GM18873 (cell line): ENCODE data around the gene RAE1.

ENCODE experiments used
- ATAC-seq: cut with Tn5 transposase; IDR thresholded peaks from one replicate; pipeline ENCODE4 v1.9.1; 2021; ENCODE audit warnings: mild to moderate bottlenecking, moderate library complexity, moderate number of reproducible peaks; ENCODE audit not compliant: unreplicated experiment, low FRiP score

RAE1 gene

DNA sequence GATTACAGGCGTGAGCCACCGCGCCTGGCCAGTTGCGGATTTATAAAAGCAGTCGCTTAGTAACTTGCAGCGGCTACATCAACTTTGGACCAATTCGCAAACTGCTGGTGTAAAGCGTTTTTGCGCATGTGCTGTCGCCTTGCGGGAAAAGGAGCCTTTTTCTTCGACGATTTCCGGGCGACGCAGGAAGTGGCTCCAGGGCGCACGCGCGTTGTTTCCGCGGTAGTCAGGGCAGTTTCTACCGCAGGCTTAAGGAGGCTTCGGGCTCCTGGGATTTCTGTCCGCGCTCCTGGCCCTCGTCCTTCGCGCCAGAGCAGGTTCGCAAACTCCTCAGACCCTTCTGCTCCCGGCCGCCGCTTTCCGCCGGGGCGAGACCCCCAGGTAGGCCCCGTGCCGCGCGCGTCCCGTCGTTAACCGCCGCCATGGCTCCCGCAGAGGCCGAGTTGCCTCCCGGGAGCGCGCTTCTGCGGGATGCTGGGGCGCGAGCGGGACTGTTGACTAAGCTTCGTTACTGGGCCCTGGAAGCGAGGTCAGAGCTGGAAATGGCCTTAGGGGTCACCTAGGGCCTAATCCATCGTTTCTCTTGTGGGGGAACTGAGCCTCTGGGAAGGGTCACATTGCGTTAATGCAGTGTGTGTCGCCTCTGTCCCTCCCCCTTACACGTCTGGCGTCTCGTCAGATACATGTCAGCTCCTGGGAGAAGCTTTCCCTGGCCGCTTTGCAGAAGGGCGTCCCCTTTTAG is at the start of gene RAE1:
Gene RAE1 (plus strand): TSS at position 214 of the 742 bp plus-strand sequence. CDS start 2,784 bp downstream, outside the sequence.
- ATAC-seq, result no peak

DNA sequence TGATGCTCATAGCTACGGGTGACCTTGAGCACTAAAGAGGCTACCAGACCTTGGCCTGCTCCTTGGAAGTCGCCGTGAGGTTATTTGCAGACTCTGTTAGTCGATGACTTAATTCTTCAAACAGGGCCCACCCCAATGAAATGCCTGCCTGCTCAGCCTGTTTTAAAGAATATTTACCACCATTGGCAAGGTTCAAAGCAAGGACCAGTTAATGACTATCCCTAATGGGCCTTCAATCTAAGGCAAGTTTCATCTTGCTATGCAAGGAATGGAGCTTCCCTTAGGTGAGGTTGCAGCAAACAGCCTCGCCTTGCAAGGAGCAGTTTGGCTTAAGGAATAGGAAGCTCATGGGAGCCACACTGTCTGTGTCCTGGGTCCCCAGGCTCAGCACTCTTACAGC is 44.3 kb upstream of the RAE1 start:
- no peak for ATAC-seq

DNA sequence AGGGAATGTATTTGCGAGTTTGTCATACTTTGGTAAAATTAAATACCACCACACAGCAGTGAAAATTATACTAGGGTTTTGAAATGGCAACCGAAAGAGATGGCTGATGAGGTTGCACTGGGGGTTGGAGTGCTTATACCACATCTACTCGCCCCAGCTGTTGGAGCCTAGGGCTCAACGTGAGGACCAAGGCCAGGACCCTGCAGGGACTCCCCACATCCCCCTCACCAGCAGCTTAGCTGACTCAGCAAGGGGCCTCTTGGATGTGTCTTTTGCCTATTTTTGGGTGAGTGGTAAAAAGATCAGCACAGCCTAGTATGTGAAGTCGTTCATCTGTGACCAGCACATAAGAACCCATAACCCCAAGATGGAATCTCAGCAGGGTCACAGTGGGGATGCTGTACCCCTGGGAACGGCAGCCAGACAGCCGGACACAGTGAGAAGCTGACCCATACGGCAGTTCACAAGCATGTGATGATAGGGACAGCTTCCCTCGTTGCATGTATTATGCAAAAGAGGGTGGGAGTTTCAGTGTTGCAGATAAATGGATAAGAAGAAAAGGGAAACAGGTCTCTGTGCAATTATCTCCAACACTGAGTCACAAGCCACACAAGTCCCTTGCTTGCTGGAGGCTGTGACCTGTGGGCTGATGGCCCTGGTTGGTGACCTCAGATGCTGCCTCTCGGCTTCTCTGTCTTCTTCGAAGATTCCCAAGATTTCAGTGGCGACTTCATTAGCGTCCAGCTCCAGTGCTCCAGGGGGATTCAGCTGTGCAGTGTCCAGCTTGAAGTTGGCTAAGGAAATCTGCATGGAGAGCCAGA is 42.4 kb upstream of the RAE1 start:
- ATAC-seq, result no peak

DNA sequence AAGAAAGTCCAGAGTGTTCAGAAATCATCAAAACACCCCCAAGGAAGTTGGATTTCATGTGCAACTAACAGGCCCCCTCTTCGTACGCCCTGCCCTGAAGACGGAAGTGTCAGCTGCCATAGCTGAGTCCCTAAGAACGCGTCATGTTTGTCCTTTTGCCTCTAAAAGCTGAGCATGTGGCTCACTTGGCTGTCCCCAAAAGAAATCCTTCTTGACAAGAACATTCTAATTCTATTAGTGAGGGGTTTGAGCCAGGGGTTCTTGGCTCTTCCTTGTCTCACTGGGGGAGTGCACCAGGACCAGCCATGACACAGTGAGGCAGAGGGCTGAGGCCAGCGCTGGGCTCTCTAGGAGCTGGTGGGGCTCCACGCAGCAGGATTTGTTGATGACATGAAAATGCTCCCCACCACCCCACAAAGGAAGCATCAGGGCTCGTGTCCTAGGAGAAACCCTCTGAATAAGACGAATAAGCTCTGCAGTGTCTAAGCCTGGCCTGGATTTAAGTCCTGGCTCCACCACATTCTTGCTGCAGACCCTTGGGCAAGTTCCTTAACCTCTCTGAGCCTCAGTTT is 41.4 kb upstream of the RAE1 start:
- ATAC-seq, result no peak

- ATAC-seq, result no peak
Measured at GRCh38 chr20:57310821-57311514, 40.1 kb upstream of the RAE1 start.

DNA sequence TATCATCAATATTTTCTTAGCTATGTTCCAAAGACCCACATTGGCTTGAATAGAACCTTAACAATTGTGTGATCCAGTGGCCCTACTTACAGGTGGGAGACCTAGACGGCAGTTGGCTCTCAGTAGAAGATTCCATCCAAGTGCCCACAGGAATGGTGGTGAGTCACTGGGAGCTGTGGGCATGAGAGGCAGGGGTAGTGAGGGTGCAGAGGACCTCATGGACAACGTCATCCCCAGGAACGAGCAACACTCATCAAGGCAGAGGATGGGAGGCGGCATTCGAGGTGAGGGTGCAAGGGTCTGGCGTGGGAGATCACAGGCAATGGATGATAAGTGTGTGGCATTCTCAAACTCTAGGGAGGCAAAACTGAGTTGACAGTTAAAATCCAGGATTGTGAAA is 38.9 kb upstream of the RAE1 start:
- ATAC-seq, result no peak

- no peak for ATAC-seq
Measured at GRCh38 chr20:57313230-57313629, 37.8 kb upstream of the RAE1 start.

DNA sequence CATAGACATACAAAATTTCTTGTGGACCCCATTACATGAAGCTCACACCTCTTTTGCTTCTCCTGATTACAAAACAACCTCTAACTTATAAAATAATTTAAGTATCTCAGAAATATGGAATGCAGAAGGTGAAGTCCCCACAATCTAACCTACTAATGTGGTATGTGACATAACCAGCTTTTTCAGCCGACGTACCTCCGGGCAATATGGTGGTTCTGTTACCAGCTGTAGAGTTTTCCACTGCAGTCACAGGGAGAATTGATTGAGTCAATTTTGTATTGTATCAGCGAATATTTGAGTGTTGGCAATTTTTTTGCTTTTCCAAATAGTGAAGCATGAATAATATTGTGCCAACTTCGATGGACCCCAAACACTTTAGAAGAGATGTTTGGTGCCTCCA is 37.1 kb upstream of the RAE1 start:
- no peak for ATAC-seq

DNA sequence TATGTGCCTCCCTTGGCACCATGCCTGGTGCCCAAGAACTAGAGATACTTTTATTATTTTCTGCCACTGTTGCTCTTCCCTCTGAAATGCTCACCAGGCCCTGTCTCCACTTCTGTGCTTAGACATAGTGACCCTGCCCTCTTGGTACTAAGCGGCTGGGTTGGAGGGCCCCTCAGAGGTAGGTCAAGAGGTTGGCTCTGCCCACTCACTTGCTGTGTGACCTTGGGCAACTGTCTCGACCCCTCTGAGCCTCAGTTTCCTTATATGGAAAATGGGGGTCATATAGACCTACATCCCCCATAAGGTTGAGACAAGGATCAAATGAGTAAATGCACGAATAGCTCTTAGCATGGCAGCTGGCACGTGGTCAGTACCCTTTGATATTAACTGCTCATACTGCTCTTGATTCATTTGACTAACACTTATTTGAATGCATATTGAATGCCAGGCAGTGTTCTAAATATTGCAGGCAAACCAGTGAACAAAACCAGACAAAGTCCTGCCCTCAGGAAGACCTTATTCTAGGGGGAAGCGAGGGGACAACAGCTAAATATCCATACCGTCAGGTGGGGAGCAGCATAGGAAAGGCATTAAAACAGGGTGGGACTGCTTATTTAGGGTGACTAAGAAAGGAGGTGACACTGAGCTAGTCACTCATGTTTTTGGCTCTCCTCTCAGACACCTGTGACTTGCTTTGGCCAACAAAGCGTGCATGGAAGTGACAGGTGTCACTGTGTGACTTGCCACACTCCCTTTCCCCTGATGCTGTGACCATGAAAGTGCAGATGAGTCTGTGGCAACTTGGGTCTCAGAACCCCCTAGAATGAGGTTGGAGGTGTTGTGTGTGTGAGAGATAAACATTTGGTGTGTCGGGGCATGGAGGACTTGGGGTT is 35.7 kb upstream of the RAE1 start:
- ATAC-seq, result no peak

- no peak for ATAC-seq
Measured at GRCh38 chr20:57315976-57316480, 35.0 kb upstream of the RAE1 start.

GRCh38 chr20:57316795-57317201 is 34.3 kb upstream of the RAE1 start:
- ATAC-seq, result no peak

GRCh38 chr20:57317316-57317788 is 33.7 kb upstream of the RAE1 start:
- ATAC-seq, result no peak

- no peak for ATAC-seq
Measured at GRCh38 chr20:57317789-57318371, 33.2 kb upstream of the RAE1 start.

DNA sequence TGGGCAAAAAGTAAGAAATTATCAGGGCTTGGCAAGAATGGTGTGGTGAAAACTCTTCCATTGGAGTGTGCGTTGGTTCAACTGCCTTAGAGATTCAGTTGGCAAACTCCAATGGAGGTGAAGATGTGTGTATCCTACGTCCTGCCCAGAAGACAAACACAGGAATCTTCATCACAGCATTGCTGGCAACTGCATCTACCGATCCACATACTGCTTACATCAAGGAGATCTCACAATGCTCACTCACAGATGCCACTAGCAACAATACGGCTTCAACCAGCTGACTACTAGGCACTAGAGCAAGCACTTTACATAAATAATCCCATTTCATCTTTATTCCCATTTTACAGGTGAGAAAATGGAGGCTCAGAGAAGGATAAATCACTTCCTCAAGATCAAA is 31.5 kb upstream of the RAE1 start:
- no peak for ATAC-seq

- no peak for ATAC-seq
Measured at GRCh38 chr20:57320358-57320757, 30.7 kb upstream of the RAE1 start.

DNA sequence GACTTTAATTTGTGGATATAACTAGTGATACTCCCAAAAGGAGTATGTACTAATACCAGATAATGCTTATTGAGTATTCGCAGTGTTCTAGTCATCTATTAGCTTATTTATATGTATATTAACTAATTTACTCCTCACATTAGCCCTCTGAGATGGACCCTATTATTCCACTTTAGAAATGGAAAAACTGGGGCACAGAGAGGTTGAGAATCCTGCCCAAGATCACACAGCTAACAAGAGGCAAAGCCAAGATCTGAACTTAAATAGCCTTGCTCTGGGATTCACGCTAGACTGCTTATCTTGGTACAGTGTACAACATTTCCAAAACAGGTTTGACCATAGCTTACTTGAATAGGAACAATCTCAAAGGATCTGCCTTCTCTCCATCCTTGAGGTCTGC is 29.9 kb upstream of the RAE1 start:
- ATAC-seq, result no peak

DNA sequence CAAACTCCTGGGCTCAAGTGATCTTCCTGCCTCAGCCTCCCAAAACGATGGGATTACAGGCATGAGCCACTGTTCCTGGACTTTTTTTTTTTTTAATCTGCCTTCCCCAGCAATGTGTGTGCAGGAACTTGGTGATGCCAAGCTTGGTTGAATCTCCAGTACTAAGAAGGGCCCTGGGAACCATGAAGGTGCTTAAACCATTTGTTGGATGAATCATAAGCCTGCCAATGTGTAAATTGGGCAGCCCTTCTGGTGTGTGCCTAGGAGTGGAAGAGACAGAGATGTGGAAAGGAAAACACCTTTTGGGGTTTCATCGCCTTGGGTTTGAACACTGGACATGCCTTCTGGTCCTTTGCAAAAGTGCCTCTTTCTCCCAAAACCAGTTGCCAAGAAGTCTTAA is 28.6 kb upstream of the RAE1 start:
- ATAC-seq, result no peak

- no peak for ATAC-seq
Measured at GRCh38 chr20:57323034-57323433, 28.0 kb upstream of the RAE1 start.

GRCh38 chr20:57325632-57326356 is 25.3 kb upstream of the RAE1 start:
- ATAC-seq, result no peak
